GM12878 (cell line): Measurements from ENCODE around the gene S100P. TPM values are rescaled to one million over a fixed set of nuclear protein-coding genes. Genes with fewer than 3 reads are reported as not detected.

ENCODE experiments used
- ATAC-seq: fragments of 200-7000 bp; cut with Tn5 transposase; 3 replicates; pipeline ENCODE4 v1.9.1; 2020; ENCODE audit warnings: mild to moderate bottlenecking, moderate library complexity
- BruUV-seq: library from RNA; stranded (reverse); fragments of 400-500 nt; replicated peaks from 2 replicates; lab custom pipeline; 2021; lab: Mats Ljungman, UMichigan
- CTCF ChIA-PET: fragments of 300-600 bp; sonication (Branson Sonifier 250); formaldehyde crosslinking; extraction: SDS; loops from one replicate; lab custom pipeline; 2021; ENCODE audit warnings: inconsistent platforms; lab: Yijun Ruan, JAX
- POLR2A ChIA-PET: fragments of 350-600 bp; formaldehyde crosslinking; extraction: SDS; loops from one replicate; lab custom pipeline; 2021; ENCODE audit warnings: inconsistent platforms; lab: Charles Lee
- RAD21 ChIA-PET: fragments of 300-600 bp; sonication (Branson Sonifier 250); formaldehyde crosslinking; loops from one replicate; lab custom pipeline; 2023; ENCODE audit warnings: antibody characterized with exemption; ENCODE audit not compliant: unreplicated experiment; lab: Charles Lee
- SMC1A ChIA-PET: fragments of 300-600 bp; sonication (Branson Sonifier 250); formaldehyde crosslinking; loops from one replicate; lab custom pipeline; 2023; ENCODE audit not compliant: unreplicated experiment, uncharacterized antibody; lab: Charles Lee
- DNase-seq: peaks from one replicate; pipeline ENCODE4 v3.0.0-alpha.2; 2011; ENCODE audit warnings: low read depth, low spot score
- FAIRE-seq: peaks from 3 replicates; lab custom pipeline; 2011; peaks lifted over from hg19 to GRCh38; lab: Jason Lieb, UNC
- H2AFZ ChIP-seq: 2 replicates; pipeline ENCODE4 v1.6.0; 2011; ENCODE audit warnings: low read depth, low read length, control low read depth; ENCODE audit not compliant: control insufficient read depth
- H3K27ac ChIP-seq: 2 replicates; pipeline ENCODE4 v1.5.1; 2011; ENCODE audit warnings: control low read depth; ENCODE audit not compliant: control insufficient read depth, insufficient read depth
- H3K27me3 ChIP-seq, 2 experiments: replicated peaks in 1 of 2; 2 replicates each; pipeline versions ENCODE4 v1.6.0 to v1.6.1; 2011; ENCODE audit warnings: low read length in 1 of 2; ENCODE audit not compliant: control insufficient read depth in 2 of 2, insufficient read depth in 2 of 2
- H3K36me3 ChIP-seq, 2 experiments: 2 replicates each; pipeline ENCODE4 v1.5.1; 2011; ENCODE audit warnings: low read length in 1 of 2; ENCODE audit not compliant: control insufficient read depth in 2 of 2, insufficient read depth in 2 of 2
- H3K4me1 ChIP-seq: 2 replicates; pipeline ENCODE4 v1.6.1; 2011; ENCODE audit warnings: mild to moderate bottlenecking, low read length, moderate library complexity, mixed read lengths; ENCODE audit not compliant: control insufficient read depth, insufficient read depth
- H3K4me2 ChIP-seq: 2 replicates; pipeline ENCODE4 v1.6.0; 2011; ENCODE audit warnings: control low read depth; ENCODE audit not compliant: control insufficient read depth, insufficient read depth
- H3K4me3 ChIP-seq: fragments of 200-600 bp; sonication (generic); 2 replicates; pipeline ENCODE4 v1.5.1; 2016
- H3K79me2 ChIP-seq: 2 replicates; pipeline ENCODE4 v1.6.0; 2011; ENCODE audit warnings: low read length; ENCODE audit not compliant: control insufficient read depth, insufficient read depth
- H3K9ac ChIP-seq: 2 replicates; pipeline ENCODE4 v1.8.0; 2011; ENCODE audit warnings: low read length, control low read depth, mixed read lengths; ENCODE audit not compliant: control insufficient read depth, insufficient read depth
- H3K9me3 ChIP-seq: replicated peaks from 3 replicates; pipeline ENCODE4 v1.5.1; 2011; ENCODE audit warnings: mild to moderate bottlenecking, low read length; ENCODE audit not compliant: control insufficient read depth, insufficient read depth
- H4K20me1 ChIP-seq: 2 replicates; pipeline ENCODE4 v1.6.0; 2011; ENCODE audit not compliant: control insufficient read depth, insufficient read depth
- BACH1 ChIP-seq: fragments of 450-650 bp; IDR thresholded peaks from 2 replicates; pipeline ENCODE4 v1.6.1; 2017; ENCODE audit warnings: mild to moderate bottlenecking, borderline replicate concordance
- EP300 ChIP-seq, 2 experiments: fragments of 150-350 bp in 1 of 2; IDR thresholded peaks; 2 replicates each; pipeline ENCODE4 v1.6.1; 2011 to 2012; ENCODE audit warnings: low read depth in 2 of 2, low read length in 2 of 2, borderline replicate concordance in 1 of 2, improper control_type of control experiment in 1 of 2, inconsistent platforms in 1 of 2; ENCODE audit not compliant: control insufficient read depth in 1 of 2
- EZH2 ChIP-seq: IDR thresholded peaks from 2 replicates; pipeline ENCODE4 v1.6.1; 2012; ENCODE audit warnings: low read depth, mild to moderate bottlenecking, control low read depth, inconsistent platforms, low read length, borderline replicate concordance; ENCODE audit not compliant: control insufficient read depth
- IRF4 ChIP-seq: IDR thresholded peaks from 2 replicates; pipeline ENCODE4 v1.6.1; 2011; ENCODE audit warnings: low read depth, low read length
- JUND ChIP-seq: IDR thresholded peaks from 2 replicates; pipeline ENCODE4 v1.6.1; 2012; ENCODE audit warnings: low read depth, mild to moderate bottlenecking, low read length, improper control_type of control experiment, moderate library complexity
- MYC ChIP-seq: IDR thresholded peaks from 2 replicates; pipeline ENCODE4 v1.6.1; 2011; ENCODE audit warnings: mild to moderate bottlenecking, low read length, moderate library complexity, inconsistent platforms; ENCODE audit not compliant: insufficient read depth, insufficient replicate concordance, insufficient read length, severe bottlenecking
- NR2C1 ChIP-seq: fragments of 450-650 bp; IDR thresholded peaks from 2 replicates; pipeline ENCODE4 v1.6.1; 2017; ENCODE audit warnings: antibody characterized with exemption, mild to moderate bottlenecking, moderate library complexity
- NR2C2 ChIP-seq: IDR thresholded peaks from 2 replicates; pipeline ENCODE4 v1.6.1; 2011; ENCODE audit warnings: borderline replicate concordance, low read depth; ENCODE audit not compliant: control insufficient read depth, insufficient read length
- RAD21 ChIP-seq: IDR thresholded peaks from 2 replicates; pipeline ENCODE4 v1.6.1; 2011; ENCODE audit warnings: mild to moderate bottlenecking, low read depth, low read length, moderate library complexity; ENCODE audit not compliant: insufficient read depth
- RAD51 ChIP-seq: fragments of 450-650 bp; IDR thresholded peaks from 2 replicates; pipeline ENCODE4 v1.6.1; 2016; ENCODE audit warnings: moderate library complexity, mild to moderate bottlenecking, inconsistent platforms
- RBBP5 ChIP-seq: fragments of 200-600 bp; sonication (generic); conservative IDR thresholded peaks from 2 replicates; pipeline ENCODE4 v1.6.1; 2016
- RELA ChIP-seq: fragments of 450-650 bp; IDR thresholded peaks from 2 replicates; pipeline ENCODE4 v1.8.0; 2014; ENCODE audit warnings: borderline replicate concordance; ENCODE audit not compliant: partially characterized antibody
- TAF1 ChIP-seq: IDR thresholded peaks from 2 replicates; pipeline ENCODE4 v1.6.1; 2011; ENCODE audit warnings: mild to moderate bottlenecking, low read depth, low read length, borderline replicate concordance
- TARDBP ChIP-seq: IDR thresholded peaks from 2 replicates; pipeline ENCODE4 v1.6.1; 2016; ENCODE audit warnings: borderline replicate concordance
- ZBED1 ChIP-seq: IDR thresholded peaks from 2 replicates; pipeline ENCODE4 v1.6.1; 2016; ENCODE audit warnings: borderline replicate concordance
- WGBS: methylation state at CpG from one replicate; pipeline ENCODE4 v1.1.6; 2016; ENCODE audit warnings: low lambda C conversion rate; ENCODE audit not compliant: insufficient replicate concordance, insufficient coverage; ENCODE audit errors: missing lambda C conversion rate; 5-methylcytosine and 5-hydroxymethylcytosine counted together
- in situ Hi-C: fragments of 300-500 bp; cut with MboI; formaldehyde crosslinking; loops from 9 replicates; pipeline ENCODE4 v1.14.3; 2018; ENCODE audit warnings: mixed read lengths
- intact Hi-C: fragments of 100-400 bp; cut with micrococcal nuclease; formaldehyde crosslinking; loops from one replicate; pipeline ENCODE4 v1.14.2; 2022; ENCODE audit not compliant: unreplicated experiment
- polyA plus RNA-seq, 11 experiments: library from polyadenylated mRNA; depleted of rRNA in 4 of 11; unstranded in 6 of 11; stranded (reverse) in 5 of 11; fragments of >200 nt; fragmentation: Nextera tagmentation in 4 of 11; fragmentation: Illumina TruSeq in 1 of 11; extraction: Ambion mirVana in 4 of 11; extraction: Trizol in 1 of 11; gene quantifications; 1 replicate in 1 of 11; 2 replicates in 10 of 11; pipeline versions ENCODE4 v1.2.1 to v1.2.3, GENCODE V29; 2011 to 2016; ENCODE audit warnings: inconsistent platforms in 2 of 11, missing spikeins in 2 of 11, low read depth in 1 of 11
- total RNA-seq, 4 experiments: library from RNA; depleted of rRNA in 3 of 4; stranded (reverse); fragments of >200 nt in 3 of 4; fragmentation: Illumina TruSeq in 1 of 4; extraction: Trizol in 1 of 4; gene quantifications; 2 replicates each; pipeline versions ENCODE4 v1.2.1 to v1.2.3, GENCODE V29; 2013 to 2021
- TF ChIP-seq, protein P1 (sequence below): IDR thresholded peaks from 2 replicates; pipeline ENCODE4 v1.6.1; 2012; ENCODE audit warnings: low read depth, low read length, improper control_type of control experiment

Gene S100P
- total and polyA plus RNA-seq, 10 of the 15 experiments (the other 5 are each of a cell fraction or from before 2014, with no cell fraction given): 0.90 TPM; not detected in 9

DNA sequence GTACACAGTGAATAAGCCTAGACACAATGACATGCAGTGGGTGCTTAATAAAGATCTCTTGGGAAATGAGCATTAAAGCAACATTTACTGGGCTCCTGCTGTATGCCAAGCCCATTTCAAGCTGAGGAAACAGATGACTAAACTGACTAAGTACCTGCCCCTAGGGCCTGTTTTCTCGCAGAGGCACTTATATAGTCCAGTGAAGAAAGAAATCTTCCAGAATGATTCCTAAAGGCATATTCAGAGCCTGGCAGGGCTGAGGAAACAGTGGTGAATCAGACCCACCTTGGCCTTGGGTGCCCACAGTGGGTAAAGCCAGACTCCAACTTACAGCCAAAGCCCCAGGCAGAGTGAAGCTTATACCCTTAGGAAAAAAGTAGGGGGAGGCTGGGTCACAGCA is 22.0 kb upstream of the S100P start:
- ChIA-PET CTCF (interaction anchor here (0.6 to 1.7 kb wide), 2 partner anchors 10 to 15 kb away, joined by 3 to 5 read pairs; no protein-coding TSS in a partner anchor), POLR2A (interaction anchor here (1.3 kb wide), 1 partner anchor 31 kb away, joined by 4 read pairs; the partner anchor contains the start of gene MRFAP1), SMC1A (no interaction called here), RAD21 (no interaction called here)
- H3K4me2 ChIP-seq: no peak overlapping the region
- WGBS: 0% methylated on average over 1 of the region's 1 CpG
- peaks cover 22% of the 10 kb centered on the region for H3K79me2 ChIP-seq
- H3K9me3 ChIP-seq: no peaks in the 10 kb centered on the region; the same call in 2 of the 3 replicates
- ATAC-seq: no peak
- no peak overlapping the region for H2AFZ ChIP-seq
- H4K20me1 ChIP-seq: no peaks in the 10 kb centered on the region
- FAIRE-seq: no peak
- intact Hi-C loops: no loop called here
- no peaks in the 10 kb centered on the region for H3K27me3 ChIP-seq
- no peak overlapping the region for H3K27ac ChIP-seq
- H3K4me1 ChIP-seq: peaks cover 3% of the 10 kb centered on the region; the same call in 1 of the 2 replicates
- DNase-seq: no peak
- no peak overlapping the region for H3K4me3 ChIP-seq
- no peak overlapping the region for H3K9ac ChIP-seq
- no peaks in the 10 kb centered on the region; a peak in 1 of 4 replicates for H3K36me3 ChIP-seq
- TF ChIP-seq BACH1 (no peak), EZH2 (no peak), RBBP5 (no peak), NR2C1 (no peak), RELA (no peak)
- no TSS peak for BruUV-seq
- in situ Hi-C loops: no loop called here

DNA sequence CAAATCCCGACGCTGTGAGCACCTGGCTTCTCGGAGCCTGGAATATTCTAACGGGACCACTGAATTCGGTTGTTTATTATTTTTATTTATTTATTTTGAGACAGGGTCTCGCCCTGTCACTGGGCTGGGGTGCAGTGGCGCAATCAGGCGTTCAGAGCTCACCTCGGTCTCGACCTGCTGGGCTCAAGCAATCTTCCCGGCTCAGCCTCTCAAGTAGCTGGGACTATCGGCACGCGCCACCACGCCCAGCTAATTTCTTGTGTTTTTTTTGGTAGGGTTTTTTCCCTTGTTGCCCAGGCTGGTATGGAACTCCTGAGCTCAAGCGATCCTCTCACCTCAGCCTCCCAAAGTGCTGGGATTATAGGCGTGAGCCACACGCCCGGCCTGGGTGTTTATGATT is 21.5 kb upstream of the S100P start:
- RAD21 ChIA-PET: interaction anchor here (1.5 kb wide), 1 partner anchor 45 kb away, joined by 3 read pairs; no protein-coding TSS in a partner anchor
- Histone ChIP-seq H3K36me3 (no peaks in the 10 kb centered on the region; a peak in 2 of 4 replicates), H3K4me2 (no peak overlapping the region), H3K9ac (no peak overlapping the region), H3K79me2 (peaks cover 25% of the 10 kb centered on the region), H3K4me3 (no peak overlapping the region), H3K9me3 (no peaks in the 10 kb centered on the region; the same call in 2 of the 3 replicates), H3K27ac (no peak overlapping the region), H3K4me1 (peaks cover 6% of the 10 kb centered on the region; the same call in 1 of the 2 replicates), H2AFZ (no peak overlapping the region), H3K27me3 (no peaks in the 10 kb centered on the region), H4K20me1 (no peaks in the 10 kb centered on the region)
- POLR2A ChIA-PET: interaction anchor here (1.3 to 2.1 kb wide), 2 partner anchors 13 to 31 kb away, joined by 4 to 6 read pairs; partner anchors contain the start of gene MRFAP1
- DNase-seq (no peak), FAIRE-seq (no peak), ATAC-seq (no peak)
- intact Hi-C loops: no loop called here
- no TSS peak for BruUV-seq
- CTCF ChIA-PET: interaction anchor here (2.2 kb wide), 1 partner anchor 48 kb away, joined by 5 read pairs; no protein-coding TSS in a partner anchor
- SMC1A ChIA-PET: no interaction called here
- in situ Hi-C loops: no loop called here
- 95% methylated on average over 19 of the region's 19 CpGs for WGBS
- TF ChIP-seq TAF1 (no peak), RAD51 (no peak), IRF4 (no peak), JUND (no peak), EP300 (IDR thresholded peaks at IDR 0.05; ENCODE audit: borderline replicate concordance in 1 of 2, control insufficient read depth in 1 of 2, low read depth in 2 of 2, low read length in 2 of 2) (no peak), ZBED1 (no peak), NR2C2 (no peak), TARDBP (no peak), RAD21 (no peak), MYC (no peak)
- TF ChIP-seq, protein P1, sequence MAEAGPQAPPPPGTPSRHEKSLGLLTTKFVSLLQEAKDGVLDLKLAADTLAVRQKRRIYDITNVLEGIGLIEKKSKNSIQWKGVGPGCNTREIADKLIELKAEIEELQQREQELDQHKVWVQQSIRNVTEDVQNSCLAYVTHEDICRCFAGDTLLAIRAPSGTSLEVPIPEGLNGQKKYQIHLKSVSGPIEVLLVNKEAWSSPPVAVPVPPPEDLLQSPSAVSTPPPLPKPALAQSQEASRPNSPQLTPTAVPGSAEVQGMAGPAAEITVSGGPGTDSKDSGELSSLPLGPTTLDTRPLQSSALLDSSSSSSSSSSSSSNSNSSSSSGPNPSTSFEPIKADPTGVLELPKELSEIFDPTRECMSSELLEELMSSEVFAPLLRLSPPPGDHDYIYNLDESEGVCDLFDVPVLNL: no peak
